ENCODE data around the gene TRIM28.
"Not testable (repeated sequence)": the region's sequence is repeated elsewhere in the genome, so short reads cannot be mapped to it uniquely, and the experiment has no call there.

The TRIM28 gene

DNA sequence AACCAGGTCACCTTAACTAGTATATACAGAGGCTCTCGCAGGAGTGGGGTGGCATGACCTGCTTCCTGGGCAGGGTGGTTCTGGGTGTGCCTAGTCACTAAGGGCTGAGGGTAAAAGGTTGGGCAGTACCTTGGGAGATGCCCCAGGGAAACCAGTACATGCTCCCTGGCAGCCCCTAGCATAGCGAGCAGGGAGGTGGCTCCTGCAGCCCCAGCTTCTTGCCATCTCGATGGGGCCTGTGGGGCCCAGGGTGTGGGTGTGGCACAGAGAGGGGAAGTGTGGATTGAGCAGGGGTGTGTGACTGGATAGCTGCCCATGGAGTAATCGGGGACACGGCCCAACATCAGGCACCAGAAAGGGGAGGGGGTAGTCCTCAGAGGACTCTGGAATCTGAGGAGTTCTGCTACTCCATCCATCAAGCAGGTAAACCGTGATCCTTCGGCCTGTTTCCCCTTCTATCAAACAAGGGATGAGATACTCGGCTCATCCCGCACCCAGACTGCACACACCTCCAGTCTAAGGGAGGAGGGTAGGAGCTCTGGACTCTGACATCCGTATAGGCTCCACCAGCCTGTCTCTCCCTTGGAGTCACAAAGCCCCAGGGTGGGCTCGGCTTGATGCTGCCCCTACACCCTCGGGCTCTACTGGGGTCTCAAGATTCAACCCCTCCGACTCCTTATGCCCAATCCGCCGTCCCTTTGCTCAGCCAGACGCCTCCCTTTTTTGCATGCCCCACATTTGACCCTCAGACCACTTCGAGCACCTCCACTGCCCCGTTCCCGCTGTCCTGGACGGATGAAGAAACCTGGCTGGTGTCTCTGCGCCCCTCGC is 25.4 kb upstream of the TRIM28 start:
- in situ Hi-C loops (cut with HindIII; ENCODE audit: low sequenced_read_pairs): no loop called here

GRCh38 chr19:58519087-58519354 is 24.8 kb upstream of the TRIM28 start:
- in situ Hi-C loops (cut with HindIII; ENCODE audit: low sequenced_read_pairs): no loop called here

DNA sequence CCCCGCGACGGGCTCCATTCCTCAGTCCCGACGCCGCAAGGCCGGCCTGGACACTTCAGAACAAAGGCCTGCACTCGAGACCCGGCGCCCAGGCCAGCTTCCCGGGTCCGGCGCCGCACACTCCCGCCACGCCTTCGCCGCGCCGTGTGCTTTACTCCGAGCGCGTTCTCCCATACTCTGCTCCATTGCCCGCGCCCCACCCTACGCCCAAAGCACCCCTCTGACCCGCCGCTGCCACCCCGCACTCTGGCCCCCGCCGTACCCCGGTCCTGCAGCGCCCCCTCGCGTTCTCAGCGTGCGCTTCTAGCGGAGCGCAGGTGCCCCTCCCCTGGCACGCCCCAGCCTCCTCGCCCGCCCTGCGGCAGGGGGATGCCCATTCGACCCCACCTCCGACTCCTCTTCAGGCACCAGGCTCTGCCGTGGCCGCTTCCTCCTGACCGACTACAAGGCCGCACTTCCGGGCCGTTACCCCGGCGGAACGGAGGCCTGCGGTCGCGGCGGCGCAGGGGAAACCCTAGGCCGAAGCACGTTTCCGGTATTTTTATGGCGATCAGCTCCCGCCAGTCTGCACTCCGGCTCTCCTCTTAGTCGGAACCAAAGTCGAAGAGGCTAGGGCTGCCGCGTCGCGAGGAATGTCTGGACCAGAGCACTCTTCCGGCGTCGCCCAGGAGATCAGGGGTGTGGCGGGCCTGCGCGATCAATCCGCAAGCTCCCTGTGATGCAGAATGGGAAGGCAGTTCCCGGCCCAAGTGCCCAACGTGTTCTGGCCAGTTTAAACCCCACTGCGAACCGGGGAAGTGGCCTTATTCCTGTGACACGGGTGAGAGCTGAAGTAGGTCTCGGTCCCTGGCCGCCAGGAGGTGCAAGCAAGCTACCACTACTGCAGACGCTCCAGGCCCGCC is 24.3 kb upstream of the TRIM28 start, which contains the start of gene ZBTB45:
Gene ZBTB45 (minus strand): TSS at position 456 of the 902 bp plus-strand sequence. CDS start 2,137 bp downstream, outside the sequence.
- in situ Hi-C loops (cut with HindIII; ENCODE audit: low sequenced_read_pairs): no loop called here

GRCh38 chr19:58520257-58520599 is 23.6 kb upstream of the TRIM28 start:
- in situ Hi-C loops (cut with HindIII; ENCODE audit: low sequenced_read_pairs): no loop called here

DNA sequence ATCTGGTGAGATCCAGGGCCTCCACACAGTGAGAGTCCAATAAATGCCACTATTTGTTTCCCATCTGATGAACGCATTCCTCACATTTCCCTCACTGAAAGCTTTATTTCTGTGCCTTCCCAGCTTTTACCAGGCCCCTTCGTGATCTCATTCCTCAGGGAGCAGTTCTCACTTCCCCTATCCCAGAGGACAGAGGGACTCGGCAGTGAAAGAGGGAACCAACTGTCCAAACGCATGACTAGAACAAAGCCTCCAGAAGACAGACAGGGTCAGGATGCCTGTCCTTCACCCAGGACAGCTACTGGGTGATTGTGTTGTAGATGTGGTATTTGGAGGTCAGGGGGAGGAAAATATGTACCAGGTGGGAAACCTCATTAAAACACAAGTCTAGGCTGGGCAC is 22.2 kb upstream of the TRIM28 start:
- in situ Hi-C loops (cut with HindIII; ENCODE audit: low sequenced_read_pairs): no loop called here

DNA sequence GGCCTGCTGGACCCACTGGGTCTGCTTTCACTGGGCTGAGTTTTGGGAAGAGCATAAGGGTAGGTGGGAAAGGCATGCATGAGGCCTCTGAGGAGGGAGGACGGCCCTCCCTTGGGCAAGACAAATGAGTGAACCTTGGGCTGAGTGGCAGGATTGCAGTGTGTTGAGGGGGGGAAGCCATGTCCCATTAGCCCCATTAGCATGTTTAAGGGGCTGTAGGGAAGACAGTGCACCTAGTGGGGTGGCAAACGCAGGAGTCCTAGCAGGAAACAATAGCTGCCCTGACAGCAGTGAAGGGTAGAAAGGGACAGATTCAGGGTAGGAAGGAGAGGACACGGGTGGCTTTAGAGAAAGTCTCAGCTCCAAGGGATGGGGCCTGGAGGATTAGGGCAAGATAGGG is 21.2 kb upstream of the TRIM28 start:
- in situ Hi-C loops (cut with HindIII; ENCODE audit: low sequenced_read_pairs): no loop called here

DNA sequence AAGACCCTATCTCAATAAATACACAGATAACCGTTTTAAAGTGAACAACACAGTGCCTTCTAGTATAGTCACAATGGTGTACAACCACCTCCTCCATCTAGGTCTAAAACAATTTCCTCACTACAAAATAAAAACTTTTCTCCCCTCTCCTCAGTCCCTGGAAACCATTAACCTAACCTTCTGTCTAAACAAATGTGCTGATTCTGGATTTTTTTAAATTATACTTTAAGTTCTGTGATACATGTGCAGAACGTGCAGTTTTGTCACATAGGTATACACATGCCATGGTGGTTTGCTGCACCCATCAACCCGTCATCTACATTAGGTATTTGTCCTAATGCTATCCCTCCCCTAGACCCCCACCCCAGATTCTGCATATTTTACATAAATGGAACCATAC is 14.5 kb upstream of the TRIM28 start:
- in situ Hi-C loops (cut with HindIII; ENCODE audit: low sequenced_read_pairs): no loop called here

DNA sequence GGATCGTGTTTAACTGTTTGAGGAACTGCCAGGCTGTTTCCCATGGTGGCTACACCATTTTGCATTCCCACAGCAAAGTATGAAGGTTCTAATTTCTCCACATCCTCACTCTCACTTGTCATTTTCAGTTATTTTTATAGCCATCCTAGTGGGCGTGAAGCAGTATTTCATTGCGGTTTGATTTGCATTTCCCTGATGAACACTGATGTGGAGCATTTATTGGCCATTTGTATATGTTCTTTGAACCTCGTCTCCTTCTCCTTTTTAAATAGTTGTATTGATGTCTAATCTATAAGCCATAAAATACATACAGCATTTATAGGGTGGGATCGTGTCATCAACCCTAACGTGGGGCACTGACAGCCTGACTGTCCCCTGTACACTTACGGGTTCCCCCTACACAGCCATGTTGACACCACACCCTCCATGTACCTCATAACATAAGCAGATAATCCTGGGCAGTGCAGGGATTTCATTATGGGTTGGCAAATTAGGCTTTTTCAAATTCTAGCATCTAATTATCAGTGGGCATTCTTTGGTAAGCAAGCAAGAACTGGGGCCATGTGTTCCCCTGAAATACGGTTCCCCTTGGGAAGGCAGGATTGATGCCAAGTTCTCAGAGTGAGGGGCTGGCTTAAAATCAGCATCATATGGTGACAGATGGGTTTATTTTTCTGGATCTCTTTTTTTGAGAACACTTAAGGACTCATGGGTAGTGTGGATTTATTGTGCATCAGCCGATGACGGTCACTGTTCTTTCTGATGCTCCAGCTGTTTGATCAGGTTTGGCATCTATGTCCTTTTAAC is 12.6 kb upstream of the TRIM28 start:
- in situ Hi-C loops (cut with HindIII; ENCODE audit: low sequenced_read_pairs): no loop called here

- in situ Hi-C loops (cut with HindIII; ENCODE audit: low sequenced_read_pairs): no loop called here
These were observed 8.0 kb upstream of the TRIM28 start for GRCh38 chr19:58535857-58536256.

- in situ Hi-C loops (cut with HindIII; ENCODE audit: low sequenced_read_pairs): no loop called here
These were observed 6.7 kb upstream of the TRIM28 start for GRCh38 chr19:58536852-58537798.

DNA sequence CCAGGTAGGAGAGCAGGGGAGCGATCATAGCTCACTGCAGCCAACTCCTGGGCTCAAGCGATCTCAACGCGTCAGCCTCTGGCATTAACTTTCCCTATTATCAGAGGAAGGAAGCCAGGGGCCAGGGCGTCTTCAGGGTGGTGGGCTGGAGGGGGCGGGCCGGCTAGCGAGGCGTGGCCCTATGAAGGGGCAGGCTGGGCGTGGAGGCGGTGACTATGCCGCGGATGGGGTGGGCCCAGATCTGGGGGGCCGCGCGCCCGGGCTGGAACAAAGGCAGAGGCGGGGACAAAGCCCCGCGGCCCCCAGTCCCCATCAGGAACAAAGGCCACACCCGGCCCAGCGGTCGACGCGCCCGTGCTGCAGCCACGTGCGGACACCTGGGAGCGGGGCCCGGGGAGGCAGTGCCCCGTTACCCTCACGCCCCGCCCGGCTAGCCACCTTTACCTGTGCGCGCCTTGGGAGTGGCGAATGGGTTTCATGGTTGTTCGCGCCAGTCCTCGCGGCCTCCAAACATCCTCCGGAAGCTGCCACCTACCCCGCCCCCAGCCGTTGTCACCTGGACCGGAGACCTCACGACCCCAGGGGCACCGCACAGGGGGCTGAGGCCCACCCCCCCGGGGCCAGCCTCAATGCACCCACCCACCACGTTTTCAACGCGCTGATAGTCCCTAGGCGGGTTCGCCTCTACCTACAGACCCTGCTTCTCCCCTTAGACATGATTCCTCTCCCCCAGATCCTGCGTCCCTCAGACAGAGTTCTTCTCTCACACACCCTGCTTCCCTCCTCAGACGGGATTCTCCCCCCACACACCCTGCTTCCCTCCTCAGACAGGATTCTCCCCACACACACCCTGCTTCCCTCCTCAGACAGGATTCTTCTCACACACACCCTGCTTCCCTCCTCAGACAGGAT is 5.4 kb upstream of the TRIM28 start:
- in situ Hi-C loops (cut with HindIII; ENCODE audit: low sequenced_read_pairs): no loop called here

- in situ Hi-C loops (cut with HindIII; ENCODE audit: low sequenced_read_pairs): not testable (repeated sequence)
These were observed 4.7 kb upstream of the TRIM28 start for GRCh38 chr19:58539169-58539559.

DNA sequence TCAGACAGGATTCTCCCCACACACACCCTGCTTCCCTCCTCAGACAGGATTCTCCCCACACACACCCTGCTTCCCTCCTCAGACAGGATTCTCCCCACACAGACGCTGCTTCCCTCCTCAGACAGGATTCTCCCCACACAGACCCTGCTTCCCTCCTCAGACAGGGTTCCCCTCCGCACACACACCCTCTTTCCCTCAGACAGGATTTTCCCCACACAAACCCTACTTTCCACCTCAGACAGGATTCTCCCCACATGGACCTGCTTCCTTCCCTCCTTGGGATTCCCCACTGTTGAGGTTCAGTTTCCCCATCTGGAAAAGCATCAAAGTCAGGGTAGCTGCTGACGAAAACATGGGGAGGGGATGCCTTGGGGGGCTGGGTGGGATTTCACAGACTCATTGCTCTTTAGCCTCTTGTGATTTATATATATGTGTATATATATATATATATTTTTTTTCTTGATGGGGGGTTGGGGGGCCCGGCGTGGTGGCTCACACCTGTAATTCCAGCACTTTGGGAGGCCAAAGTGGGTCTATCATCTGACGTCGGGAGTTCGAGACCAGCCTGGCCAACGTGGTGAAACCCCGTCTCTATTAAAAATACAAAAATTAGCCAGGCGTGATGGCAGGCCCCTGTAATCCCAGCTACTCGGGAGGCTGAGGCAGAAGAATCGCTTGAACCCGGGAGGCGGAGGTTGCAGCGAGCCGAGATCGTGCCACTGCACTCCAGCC is 1.1 kb upstream of the TRIM28 start:
- in situ Hi-C loops (cut with HindIII; ENCODE audit: low sequenced_read_pairs): not testable (repeated sequence)

- in situ Hi-C loops (cut with HindIII; ENCODE audit: low sequenced_read_pairs): no loop called here
These were observed 874 bp downstream of the TRIM28 start for GRCh38 chr19:58544591-58545285.

DNA sequence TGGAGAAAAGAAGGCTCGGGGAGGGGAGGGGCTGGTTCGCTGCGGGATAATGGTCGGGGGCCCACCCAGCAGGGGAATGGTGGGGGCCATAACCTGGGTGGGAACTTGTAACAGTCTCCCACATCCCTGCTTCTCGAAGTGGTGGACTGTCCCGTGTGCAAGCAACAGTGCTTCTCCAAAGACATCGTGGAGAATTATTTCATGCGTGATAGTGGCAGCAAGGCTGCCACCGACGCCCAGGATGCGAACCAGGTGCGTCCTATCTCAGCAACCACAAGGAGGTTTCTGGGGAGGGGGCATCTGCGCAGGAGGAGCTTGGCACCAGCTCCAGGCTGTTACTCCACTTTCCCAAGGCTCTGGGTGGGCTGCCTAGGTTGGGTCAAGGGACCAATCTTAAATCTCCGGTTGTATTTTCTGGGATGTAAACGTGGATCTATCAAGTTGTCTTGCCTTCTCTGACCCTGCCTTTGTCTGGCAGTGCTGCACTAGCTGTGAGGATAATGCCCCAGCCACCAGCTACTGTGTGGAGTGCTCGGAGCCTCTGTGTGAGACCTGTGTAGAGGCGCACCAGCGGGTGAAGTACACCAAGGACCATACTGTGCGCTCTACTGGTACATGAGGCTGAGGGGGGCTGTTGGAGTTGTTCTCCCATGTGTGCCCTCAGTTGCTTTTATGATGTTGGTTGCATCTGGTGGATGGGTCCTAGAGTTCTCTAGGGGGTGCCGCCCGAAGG is 1.6 kb downstream of the TRIM28 start:
- in situ Hi-C loops (cut with HindIII; ENCODE audit: low sequenced_read_pairs): no loop called here

DNA sequence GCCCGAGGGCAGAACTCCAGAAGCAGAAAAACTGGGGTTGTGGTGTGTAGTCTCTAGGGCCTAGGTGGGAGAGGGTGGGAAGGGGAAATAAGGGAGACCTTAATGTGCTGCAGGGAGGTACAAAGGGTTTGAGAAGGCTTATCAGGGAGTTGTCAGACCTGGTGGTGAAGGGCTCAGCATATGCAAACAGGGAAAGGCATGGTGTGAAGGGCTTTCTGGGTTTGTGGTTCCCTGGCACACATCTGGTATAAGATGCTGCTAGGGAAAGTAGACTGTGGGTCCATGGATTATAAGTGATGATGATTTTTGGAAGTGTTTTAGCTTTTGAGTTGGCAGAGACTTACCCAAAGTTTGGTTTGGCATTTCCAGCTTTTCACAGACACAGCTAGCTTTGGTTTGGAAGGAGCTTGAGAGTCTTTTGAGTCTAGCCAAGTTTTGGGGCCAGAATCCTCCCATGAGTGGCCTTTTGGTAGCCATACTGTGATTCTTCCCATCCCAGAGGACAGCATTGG is 2.2 kb downstream of the TRIM28 start:
- in situ Hi-C loops (cut with HindIII; ENCODE audit: low sequenced_read_pairs): no loop called here

Data from endothelial cell of hepatic sinusoid (primary cell).